ENCODE measurements around the gene KRT23.
A peak's percentile ranks its signal among the peaks of the same experiment; 100 is the strongest.
"Not testable (repeated sequence)": the region's sequence is repeated elsewhere in the genome, so short reads cannot be mapped to it uniquely, and the experiment has no call there.

KRT23 gene

GRCh38 chr17:40936976-40937375 is 470 bp downstream of the KRT23 start:
- TF ChIP-seq POLR2A (IDR thresholded peaks at IDR 0.05; ENCODE audit: low read depth, low read length), result no peak
- no peak for FAIRE-seq

GRCh38 chr17:40936437-40936971 is 942 bp downstream of the KRT23 start:
- no peak for DNase-seq (ENCODE audit: insufficient read length, low spot score)
- TF ChIP-seq POLR2A (IDR thresholded peaks at IDR 0.05; ENCODE audit: low read depth, low read length), result no peak
- FAIRE-seq, result no peak

More at GRCh38 chr17:40936976-40937375, 470 bp downstream of the KRT23 start:
- DNase-seq (ENCODE audit: insufficient read length, low spot score), result no peak

DNA sequence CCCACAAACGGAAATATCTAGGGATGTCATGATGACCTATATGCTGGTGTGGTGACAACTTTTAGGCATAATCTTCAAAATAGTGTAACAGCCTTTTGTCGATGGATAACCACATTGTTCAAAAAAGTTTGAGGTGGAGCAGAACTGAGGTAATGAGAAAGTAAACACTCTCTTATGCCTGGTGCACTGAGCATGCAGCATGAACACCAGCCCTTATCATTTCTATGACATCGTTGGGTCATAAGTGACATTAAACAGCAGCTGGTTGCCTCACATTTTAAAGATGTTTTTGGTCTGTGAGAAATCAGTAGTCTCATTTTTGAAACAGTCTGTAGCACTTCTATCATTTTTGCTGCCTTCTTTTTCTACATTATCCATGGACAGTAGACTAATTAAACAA is 1.8 kb downstream of the KRT23 start:
- no peak for FAIRE-seq
- TF ChIP-seq POLR2A (IDR thresholded peaks at IDR 0.05; ENCODE audit: low read depth, low read length), result no peak
- no peak for DNase-seq (ENCODE audit: insufficient read length, low spot score)

- no peak for TF ChIP-seq POLR2A (IDR thresholded peaks at IDR 0.05; ENCODE audit: low read depth, low read length)
- FAIRE-seq, result no peak
- DNase-seq (ENCODE audit: insufficient read length, low spot score), result no peak
These were observed 4.8 kb downstream of the KRT23 start for GRCh38 chr17:40932608-40933007.

GRCh38 chr17:40931311-40931710 is 6.1 kb downstream of the KRT23 start:
- no peak for TF ChIP-seq POLR2A (IDR thresholded peaks at IDR 0.05; ENCODE audit: low read depth, low read length)
- DNase-seq (ENCODE audit: insufficient read length, low spot score) (no peak), FAIRE-seq (no peak)

DNA sequence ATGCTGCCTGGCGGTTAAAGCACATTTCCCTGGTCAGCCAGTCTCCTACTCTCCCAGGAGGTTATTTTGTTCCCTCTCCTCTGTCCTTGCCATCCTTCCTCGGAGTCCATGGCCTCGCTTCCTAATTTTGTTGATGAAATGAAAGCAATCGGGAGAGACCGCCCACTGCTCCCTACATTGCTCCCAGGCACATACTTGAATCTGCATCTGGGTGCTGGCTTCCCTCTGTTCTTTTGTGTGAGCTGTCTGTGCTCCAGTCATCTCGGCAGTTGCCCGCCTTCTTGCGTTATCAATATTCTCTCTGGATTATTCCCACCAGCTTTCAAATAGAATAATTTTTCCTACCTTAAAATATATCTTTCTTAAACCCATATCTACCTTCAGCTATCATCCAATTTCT is 11.1 kb downstream of the KRT23 start:
- no peak for TF ChIP-seq POLR2A (IDR thresholded peaks at IDR 0.05; ENCODE audit: low read depth, low read length)
- no peak for FAIRE-seq
- DNase-seq (ENCODE audit: insufficient read length, low spot score), result no peak

DNA sequence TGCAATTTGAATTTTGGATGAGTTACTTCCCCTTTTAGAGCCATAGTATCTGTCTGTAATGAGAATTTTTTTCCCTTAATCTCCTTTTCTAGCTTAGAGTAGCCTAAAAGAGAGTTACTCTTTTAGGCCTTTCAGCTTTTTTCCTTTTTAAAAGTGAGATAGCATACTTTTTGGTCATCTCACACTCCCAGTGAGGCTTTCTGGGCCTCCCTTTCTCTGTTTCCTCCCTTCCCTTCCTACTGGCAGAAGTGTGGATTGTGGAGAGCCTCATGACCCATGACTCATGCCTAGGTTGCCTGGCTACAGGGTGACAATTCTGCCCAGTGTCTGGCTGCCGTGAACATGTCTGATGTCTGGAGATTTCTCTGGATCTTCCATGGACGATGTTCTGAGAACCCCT is 15.2 kb downstream of the KRT23 start:
- peak; percentile 94 for FAIRE-seq

GRCh38 chr17:40921026-40921425 is 16.4 kb downstream of the KRT23 start:
- no peak for TF ChIP-seq POLR2A (IDR thresholded peaks at IDR 0.05; ENCODE audit: low read depth, low read length)
- DNase-seq (ENCODE audit: insufficient read length, low spot score) (no peak), FAIRE-seq (no peak)

More for the DNA sequence above, 15.2 kb downstream of the KRT23 start:
- peak; percentile 63 for DNase-seq (ENCODE audit: insufficient read length, low spot score)
- TF ChIP-seq POLR2A (IDR thresholded peaks at IDR 0.05; ENCODE audit: low read depth, low read length), result no peak

- DNase-seq (ENCODE audit: insufficient read length, low spot score); FAIRE-seq: not testable (repeated sequence)
These were observed 20.3 kb downstream of the KRT23 start for GRCh38 chr17:40917116-40917515.

DNA sequence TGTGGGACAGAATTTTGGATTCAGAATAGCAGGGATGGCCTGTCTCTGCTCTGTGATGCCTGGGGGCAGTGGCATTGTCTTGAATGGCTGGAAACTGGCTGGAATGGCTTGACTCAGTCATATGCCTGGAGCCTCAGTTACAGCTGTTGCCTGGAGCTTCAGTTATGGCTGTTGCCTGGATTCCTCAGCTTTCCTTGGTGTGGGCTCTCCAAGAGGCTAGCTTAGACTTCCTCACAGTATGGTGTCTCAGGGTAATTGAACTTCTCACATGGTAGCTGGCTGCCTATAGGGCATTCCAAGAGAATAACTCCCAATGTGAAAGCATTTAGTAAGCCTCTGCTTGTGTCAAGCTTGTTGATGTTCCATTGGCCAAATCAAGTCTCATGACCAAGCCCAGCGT is 21.1 kb downstream of the KRT23 start:
- DNase-seq (ENCODE audit: insufficient read length, low spot score), result no peak
- TF ChIP-seq POLR2A (IDR thresholded peaks at IDR 0.05; ENCODE audit: low read depth, low read length), result no peak
- no peak for FAIRE-seq

- DNase-seq (ENCODE audit: insufficient read length, low spot score) (no peak), FAIRE-seq (no peak)
- no peak for TF ChIP-seq POLR2A (IDR thresholded peaks at IDR 0.05; ENCODE audit: low read depth, low read length)
These were observed 21.7 kb downstream of the KRT23 start for GRCh38 chr17:40915721-40916256.

DNA sequence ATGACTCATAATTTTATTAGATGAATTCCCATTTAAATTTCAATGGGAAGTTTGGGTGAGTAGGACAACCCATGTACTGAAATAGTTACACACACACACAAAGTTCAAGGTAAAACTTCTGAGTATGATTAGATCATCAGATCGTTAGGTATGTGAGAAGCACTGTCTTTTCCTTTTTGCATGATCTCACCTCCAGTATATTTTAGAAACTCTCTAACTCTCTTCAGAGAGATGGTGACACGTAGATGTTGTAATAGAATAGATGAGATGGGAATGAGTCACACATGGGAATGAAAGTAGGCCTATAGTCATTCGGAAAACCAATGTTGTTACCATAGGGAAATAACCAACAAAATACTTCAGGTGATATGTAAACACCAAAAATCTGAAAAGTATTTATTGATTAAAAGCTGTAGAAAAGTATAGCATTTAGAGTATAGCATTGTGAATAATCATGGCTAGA is 22.2 kb downstream of the KRT23 start:
- no peak for TF ChIP-seq POLR2A (IDR thresholded peaks at IDR 0.05; ENCODE audit: low read depth, low read length)
- peak; percentile 59 for DNase-seq (ENCODE audit: insufficient read length, low spot score)

GRCh38 chr17:40914075-40914855 is 23.2 kb downstream of the KRT23 start:
- TF ChIP-seq POLR2A (IDR thresholded peaks at IDR 0.05; ENCODE audit: low read depth, low read length), result no peak
- FAIRE-seq, result no peak
- DNase-seq (ENCODE audit: insufficient read length, low spot score), result no peak

More for the DNA sequence above, 22.2 kb downstream of the KRT23 start:
- peak; percentile 94 for FAIRE-seq

DNA sequence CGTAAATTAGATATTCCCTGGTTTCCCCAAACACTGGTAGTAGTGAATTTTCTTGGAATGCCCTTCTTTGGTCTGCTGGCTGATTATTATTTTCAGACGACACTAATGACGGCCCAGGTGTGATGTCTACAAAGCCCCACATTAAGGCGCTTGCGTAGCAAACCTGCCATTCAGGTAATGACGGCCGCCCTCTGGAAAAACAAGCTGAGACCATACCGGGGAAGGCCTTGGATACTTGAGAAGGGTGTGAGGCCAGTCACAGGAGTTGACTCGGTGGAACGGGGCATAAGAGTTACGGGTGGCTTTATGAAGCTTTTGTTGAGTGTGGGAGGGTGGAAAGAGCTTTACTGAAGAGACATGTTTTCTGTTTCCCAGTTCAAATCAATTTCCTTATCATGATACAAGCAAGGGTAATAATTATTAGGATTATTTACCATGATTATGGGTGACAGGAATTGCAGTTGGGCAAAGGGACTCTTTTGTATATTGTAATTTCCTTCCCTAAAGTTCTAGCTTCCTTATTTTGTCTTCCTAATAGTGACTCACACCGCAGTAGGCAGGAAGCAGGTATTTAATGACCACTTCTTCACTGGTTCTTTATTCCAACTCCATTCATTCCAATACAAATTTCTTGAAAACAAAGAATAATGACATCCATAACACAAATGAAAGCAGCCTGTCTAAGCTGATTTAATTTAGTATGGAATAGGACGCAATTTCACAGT is 24.8 kb downstream of the KRT23 start:
- no peak for TF ChIP-seq POLR2A (IDR thresholded peaks at IDR 0.05; ENCODE audit: low read depth, low read length)
- no peak for DNase-seq (ENCODE audit: insufficient read length, low spot score)
- no peak for FAIRE-seq
